GM19395 (cell line): Measurements from ENCODE around the gene DOCK9.

ENCODE experiments used
- ATAC-seq: cut with Tn5 transposase; IDR thresholded peaks from one replicate; pipeline ENCODE4 v1.9.1; 2021; ENCODE audit warnings: mild to moderate bottlenecking, moderate library complexity; ENCODE audit not compliant: unreplicated experiment

DOCK9 gene

DNA sequence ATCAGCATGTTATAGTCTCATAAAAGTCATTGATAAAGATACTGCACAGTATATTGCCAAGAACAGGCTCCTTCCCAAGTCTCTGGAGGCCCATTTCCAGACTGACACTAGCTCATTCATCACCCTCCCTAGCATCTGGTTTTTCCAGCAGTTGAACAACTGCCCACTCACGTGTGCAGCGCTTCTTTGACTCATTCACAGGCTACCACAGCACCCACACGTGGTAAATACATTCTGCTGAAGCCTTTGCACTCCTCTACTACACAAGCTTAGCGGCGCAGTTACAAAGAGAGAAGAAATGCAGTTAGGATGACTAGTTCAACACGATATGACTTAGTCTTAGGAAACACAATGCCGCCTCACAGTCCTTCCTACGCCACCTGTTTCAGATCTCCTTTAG is 87.7 kb downstream of the DOCK9 start:
- ATAC-seq: no peak

DNA sequence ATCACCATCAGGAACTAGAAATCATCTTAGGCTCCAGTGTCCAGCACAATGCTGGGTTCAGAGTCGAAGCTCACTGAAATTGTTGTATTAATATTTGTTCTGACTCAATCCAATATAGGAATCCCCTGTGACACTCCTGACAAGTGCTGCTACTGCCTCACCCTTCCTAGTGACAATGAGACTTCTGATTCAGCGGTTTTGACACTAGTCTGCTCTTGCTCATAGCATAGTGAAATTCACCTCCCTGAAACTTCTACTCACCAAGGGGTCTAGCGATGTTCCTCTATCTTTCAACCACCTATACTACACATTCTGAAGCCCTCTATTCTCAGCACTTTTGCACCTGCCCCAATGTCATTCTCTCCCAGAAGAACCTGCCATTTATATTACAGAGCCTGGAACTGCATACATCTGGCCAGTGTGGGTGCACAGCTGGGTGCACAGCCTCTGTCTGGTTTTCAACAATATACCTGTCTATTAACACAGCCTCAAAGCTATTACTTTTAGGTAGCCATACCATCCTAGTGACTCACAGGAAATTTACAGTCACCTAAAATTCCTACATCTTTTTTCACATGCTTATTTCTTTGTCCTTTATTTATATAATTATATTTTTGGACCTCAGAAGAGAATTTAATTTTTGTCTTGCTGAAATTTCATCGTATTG is 88.3 kb downstream of the DOCK9 start:
- ATAC-seq: no peak

DNA sequence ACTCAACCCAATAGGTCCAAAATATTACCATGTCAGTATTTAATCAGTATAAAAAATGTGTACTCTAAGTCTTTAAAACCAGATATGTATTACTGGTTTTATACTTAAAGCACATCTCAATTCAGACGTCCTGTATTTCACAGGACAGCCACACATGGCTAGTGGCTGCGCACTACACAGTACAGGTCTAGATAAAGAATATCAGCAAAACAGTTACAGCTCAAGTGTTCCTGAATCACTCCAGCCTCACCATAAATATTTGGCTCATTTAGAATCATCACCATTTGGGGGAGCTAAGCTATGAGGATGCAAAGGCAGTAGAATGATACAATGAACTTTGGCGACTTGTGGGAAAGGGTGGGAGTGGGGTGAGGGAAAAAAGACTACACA is 89.0 kb downstream of the DOCK9 start:
- ATAC-seq: no peak

DNA sequence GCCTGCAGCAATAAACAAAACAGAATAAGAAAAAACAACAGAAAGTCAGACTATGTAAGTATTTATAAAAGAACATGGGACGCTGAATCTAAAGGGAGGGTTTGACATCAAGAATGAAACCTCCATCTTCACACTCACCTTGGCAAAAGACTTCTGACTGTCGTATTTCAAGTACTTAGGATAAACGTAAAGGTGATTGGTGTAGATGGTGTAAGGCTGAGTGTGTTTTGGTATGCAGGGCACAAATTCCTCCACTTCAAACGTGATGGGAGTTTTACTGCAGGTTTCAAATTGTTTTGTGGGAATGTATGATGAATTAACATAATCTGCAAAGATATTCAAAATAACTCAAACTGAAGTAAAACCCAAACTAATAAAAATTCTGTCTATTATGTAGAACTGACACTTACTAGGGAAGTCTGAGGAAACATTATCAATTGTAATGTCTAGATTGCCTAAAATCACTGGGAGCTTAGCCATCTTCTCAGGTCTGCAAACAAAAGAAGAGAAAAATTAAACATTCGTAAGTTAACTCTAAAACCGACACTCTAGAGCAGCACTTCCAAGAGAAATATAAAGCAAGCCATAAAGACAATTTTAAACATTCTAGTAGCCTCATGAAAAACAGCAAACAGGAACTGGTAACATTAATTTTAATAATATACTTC is 89.5 kb downstream of the DOCK9 start:
- no peak for ATAC-seq

DNA sequence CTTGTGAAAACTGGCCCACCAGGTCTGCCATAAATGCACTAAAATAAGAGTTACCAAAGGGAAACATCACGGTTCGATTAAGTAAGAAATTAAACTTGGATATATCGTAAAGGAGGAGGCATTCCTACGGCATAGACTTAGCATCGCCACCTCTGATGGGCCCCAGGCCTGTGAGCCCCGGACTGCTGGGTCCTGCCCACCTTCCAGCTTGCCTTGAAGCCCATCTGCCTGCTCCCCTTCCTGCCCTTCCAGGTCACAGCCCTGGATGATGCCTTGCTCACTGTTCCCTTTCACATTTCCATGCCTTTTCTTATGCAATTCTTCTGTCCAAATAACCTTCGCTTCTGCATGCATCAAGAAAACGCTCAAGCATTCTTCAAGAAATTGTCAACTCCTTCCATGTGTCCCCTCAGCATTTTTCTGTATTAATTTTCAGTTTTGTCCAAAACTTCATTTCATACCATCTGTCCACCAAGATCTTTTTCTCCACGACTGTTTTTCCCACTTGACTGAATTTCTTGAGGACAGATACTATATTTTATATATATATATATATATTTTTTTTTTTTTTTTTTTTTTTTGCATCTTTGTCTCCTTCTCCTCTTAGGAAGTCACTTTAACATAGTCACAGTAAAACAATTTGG is 91.2 kb downstream of the DOCK9 start:
- ATAC-seq: no peak

DNA sequence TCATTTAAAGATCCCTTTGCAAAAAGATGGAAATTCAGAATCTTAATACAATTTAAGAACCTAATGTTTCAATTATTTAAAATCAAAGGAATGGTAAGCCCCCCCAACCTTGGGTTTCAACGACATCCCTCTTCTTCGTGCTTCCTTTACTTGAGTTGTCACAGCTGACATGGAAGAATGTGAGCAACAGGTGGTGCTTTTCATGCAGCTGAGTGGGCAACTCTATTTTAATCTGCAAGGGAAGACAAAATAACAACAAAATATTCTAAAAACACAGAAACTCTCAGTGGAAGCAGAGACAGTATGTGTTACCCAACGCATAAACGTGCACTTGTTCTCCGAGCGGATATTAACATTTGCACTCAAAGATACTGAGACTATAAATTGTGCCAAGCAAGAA is 92.3 kb downstream of the DOCK9 start:
- ATAC-seq: no peak

DNA sequence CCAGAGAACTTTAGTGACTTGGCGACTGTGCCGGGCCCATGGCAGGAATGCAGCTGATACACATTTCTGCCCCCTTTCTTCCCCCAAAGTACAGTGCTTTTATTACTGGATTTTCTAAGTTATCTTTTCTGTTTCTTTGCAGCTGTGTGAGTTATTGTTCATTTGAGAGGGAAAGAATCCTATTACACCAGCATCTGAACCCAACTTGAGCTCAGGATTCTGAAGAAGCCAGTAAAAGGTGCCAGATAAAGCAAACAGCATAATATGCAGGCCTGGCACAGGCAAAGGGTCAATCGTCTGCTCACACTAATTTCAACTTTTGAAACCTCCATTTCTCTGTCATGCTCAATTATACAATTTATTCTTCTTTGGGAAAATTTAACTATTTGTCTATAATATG is 93.9 kb downstream of the DOCK9 start:
- ATAC-seq: no peak

DNA sequence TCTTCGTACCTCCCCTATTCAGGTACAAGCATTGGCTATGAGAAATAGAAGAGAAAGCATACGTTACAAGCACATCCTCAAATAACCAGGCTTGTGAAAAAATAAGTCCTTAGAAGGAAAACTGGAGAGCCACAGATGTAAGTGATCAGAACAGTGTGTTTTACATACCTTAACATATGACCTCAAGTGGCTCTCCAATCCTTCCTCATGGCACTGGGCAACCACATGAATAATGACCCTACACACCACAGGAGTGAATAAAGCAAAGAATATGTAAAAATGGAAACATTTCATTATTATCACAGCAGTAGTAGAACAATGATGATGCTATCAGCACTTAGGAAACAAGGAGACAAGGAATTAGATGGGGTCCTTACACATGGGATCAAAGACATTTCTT is 96.5 kb downstream of the DOCK9 start:
- no peak for ATAC-seq

DNA sequence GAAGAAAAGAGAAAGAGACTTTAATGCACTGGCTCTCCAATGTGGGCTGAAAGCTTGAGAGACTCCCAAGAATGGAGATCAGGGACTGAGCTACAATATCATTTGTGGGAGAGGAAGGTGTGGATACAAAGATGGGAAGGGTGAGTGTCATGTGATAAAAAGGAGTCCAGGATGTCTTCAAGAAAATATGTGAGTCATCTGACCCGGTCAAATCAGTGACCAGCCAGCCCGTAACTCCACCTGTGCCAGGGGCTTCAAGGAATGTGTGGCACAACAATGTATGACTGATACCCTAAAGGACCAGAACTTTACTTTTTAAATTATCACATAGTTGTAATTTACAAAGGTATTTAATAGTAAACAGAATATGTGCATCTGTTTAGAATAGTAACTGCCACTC is 97.2 kb downstream of the DOCK9 start:
- no peak for ATAC-seq

DNA sequence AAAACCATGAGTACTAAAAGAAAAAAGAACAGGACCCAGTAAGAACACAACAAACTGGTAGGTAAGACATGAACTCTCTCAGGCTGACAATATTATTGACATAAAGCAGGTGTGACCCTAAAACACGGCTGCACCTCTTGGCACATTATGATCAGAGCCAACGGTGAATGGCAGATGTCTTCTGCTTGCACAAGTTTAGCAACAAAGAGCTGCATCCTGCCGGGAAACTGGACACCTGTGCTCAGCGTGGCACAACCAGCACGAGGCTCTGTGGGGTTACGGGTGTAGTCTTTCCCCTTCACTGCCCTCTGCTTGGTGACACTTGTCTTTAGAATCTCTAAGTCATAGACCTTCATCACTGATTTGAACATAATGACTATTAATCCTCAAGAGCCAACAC is 97.9 kb downstream of the DOCK9 start:
- ATAC-seq: no peak

DNA sequence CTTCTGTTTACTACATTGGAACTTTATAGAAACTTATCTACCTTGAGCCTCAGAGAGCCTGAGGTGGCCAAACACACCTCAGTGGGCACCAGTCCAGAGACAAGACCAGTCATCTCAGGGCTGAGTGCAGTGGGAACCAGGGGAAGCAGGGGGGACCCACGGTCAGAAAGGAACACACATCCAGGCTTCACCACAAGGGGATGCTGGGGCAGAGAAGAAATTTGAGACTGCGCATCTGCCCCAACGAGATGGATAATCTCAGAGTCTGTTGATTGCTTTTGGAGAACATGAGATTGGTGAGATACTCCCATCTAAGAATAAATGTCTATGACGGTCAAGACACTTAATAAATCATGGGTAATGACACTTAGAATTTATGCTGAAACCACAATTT is 98.7 kb downstream of the DOCK9 start:
- no peak for ATAC-seq

DNA sequence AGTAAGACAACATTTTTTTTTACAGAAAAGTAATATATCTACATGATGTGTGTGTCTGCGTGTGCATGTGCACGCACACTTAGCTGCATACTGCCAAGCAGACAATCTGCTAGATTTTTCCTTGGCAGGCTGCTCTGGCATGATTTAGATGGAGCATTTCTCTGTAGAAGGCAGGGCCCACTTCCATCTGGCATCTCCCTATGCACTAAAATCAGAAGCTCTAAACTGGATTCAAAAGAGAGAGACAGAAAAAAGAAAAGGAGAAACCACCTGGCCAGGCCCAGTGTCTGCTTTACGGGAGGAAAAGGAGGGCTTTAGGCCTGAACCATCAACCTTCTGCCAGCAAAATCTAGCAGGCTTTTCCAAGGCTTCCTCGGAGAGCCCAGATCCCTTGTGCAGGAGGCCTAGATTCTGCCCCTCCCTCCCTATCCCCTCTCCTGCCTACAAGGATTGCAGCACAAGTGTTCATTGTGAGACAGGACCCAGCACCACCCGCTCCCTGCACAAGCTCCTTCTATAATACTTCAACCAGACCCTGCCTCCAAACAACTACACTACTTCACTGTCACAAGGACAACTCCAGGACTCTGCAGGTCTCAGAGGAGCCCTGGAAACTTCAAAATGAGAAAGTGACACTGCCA is 99.3 kb downstream of the DOCK9 start:
- no peak for ATAC-seq

DNA sequence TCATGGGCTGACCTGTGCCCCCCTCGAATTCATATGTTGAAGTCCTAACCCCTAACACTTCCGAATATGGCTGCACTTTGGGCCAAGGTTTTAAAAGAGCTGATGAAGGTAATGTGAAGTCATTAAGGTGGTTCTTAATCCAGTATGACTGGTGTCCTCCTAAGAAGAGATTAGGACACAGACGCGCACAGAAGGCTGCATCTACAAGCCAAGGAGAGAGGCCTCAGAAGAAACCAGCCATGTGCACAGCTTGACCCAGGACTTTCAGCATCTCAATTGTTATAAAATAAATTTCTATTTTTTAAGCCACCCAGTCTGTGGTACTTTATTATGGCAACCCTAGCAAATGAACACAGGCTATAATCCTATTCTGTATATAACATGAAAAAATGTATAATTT is 99.9 kb downstream of the DOCK9 start:
- no peak for ATAC-seq

DNA sequence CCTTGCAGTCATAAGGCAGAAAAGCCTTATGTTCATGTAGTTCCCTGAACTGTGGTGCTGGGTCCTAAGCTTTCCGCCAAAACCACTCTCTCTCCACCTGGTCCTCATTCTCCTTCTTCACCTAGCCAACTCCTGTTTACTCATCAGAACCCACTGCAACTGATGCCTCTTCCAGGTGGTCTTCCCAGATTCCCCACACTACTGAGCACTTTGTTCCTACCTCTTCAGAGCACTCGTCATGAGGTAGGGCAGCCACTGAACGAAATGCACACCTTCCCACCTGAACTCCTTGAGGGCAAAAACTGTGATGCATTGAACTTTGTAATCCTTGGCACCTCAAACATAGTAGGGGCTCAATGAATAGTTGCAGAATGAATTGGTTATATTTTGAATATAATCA is 100.4 kb downstream of the DOCK9 start:
- no peak for ATAC-seq

DNA sequence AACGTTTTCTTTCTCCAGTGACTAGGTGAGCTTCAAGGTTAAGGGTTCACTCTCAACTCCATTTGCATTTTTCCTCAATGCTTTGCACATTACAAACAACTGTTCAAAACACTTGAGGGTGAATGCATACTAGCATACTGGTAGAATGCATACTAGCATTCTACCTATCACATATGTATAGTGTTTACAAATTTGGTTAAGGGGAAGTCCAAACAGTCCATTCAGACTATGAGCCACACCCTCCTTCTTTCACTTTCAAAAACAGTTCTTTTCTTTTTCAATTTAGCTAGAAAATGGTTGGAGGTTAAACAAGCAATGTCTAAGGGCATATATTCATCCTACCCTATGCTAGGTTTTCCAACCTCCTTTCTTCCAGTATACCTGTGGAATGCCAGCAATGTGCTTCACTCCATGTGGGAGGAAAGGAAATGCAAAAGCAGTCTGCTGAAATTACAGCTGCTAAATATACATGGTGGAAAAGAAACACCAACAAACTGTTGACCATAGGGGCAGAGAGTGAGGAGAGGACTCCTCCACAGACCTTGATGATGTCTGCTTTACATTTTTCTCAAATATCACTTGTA is 102.6 kb downstream of the DOCK9 start:
- peak; percentile 98 for ATAC-seq

DNA sequence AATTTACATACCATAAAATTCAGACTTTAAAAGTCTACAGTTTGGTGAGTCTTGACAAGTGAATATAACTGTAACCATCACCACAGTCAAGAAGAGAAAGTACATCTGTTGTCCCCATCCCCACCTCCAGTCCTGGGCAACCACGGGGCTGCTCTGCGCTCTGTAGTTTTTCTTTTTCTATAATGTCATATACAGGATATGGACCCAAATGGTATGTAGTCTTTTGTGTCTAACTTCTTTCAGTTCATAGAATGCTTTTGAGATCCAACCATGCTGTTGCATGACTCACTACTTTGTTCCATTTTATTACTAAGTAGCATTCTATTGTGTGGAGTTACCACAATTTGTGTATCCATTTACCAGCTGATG is 103.9 kb downstream of the DOCK9 start:
- ATAC-seq: no peak

DNA sequence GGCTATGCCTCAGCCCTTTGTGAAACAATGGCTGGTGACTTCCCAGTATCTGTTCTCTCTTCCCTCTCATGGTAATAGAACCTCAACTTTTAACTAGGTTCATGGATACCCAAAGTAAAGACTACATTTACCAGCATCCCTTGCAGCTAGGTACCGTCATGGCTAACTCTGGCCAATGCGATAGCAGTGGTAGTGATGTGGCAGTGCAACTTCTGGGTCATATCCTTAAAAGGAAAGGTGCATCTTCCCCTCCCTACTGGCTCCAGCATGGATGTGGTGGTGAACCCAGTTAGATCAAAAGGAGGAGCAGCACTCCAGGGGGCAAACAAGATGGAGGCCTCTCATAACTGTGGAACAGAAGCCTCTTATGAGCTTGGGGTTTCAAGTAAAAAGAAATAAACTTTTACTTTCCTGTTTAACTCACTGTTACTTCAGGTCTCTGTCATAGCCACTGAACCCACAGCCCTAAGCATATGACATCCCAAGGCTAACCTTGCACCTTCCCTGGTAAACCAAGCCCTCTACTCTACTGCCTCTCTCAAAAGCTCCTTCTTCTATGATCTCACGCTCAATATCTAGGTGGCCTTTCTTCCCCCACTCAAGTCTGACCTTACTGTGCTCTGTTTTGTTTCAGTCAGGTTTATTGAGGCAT is 104.4 kb downstream of the DOCK9 start:
- ATAC-seq: no peak

DNA sequence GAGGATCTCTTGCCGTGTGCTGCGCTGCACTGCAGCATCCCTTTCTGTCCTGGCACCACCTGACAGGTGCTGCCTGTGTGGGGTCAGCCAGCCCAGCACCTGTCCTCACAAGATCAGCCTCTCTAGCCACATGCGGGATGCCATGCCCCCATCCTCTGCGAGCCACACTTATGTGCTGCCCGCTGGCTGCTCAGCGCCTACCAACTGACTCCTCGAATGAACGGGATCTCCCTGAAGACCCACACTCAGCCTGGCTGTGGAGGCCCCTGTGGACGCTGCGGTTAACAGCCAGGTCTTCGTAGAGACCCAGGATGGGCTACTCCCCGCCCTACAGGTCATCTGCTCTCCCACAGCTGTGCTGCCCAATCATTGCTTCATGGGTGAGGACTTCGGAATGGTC is 106.1 kb downstream of the DOCK9 start:
- ATAC-seq: no peak

DNA sequence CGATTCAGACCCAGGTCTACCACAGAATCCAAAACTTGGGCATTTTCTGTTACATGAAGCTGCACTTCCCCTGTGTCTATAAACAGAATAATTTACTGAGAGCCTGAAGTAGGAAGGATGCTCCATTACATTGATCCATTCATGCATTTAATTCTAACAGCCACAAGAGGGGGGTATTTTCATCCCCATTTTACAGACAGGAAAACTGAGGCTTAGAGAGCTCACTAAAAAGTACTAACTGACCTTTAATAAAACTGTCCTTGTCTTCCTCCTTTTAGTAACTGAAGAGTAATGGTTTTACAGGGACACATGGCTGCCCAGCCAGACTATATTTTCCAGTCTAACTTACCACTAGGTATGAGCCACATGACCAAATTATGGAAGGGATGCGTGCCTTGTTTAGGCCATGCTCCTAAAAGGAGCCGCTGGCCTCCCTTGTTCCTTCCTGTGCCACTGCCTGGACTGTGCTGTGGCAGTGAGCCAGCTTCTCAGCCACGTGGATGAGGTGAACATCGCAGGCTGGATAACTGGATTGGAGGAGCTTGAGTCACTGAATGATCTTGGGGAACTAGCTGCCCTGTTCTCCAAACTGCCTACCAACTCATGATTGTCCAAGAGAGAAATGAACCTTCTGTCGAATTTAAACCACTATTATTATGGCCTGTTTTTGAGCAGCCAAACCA is 108.3 kb downstream of the DOCK9 start:
- ATAC-seq: no peak

DNA sequence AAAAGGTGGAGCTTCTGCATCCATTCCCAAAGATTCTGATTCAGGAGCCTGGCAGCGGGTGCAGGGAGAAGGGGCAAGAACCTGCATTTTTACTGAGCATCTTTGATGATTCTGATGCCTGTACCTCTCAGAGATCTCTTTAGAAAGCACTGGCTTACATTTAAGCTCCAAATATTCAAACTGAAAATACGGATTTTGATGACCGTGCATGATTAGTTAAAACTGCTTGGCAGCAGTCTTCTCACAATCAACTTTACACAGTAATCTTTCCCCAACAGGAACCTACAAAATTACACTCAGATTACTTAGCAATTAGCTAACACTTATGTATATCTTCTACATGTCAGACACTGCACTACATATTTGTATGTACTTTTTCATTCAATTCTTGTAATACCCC is 108.9 kb downstream of the DOCK9 start:
- no peak for ATAC-seq

DNA sequence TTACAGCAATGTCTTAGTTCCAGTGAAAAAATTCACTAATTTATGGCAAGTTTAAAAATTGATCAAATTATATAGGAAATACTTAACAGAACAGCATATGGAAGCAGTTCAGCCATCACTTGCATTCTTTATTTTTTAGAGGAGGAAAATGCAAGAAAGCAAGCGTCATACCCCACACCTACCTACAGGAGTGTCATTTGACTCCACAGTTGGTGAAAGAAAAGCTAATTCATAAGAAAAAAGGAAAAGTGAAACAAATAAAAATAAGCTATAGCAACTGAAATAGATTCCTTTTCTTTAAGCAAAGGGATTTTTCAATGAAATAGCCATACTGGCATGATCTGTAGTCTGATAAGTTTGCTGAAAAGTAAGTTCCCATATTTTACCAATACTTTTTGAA is 111.0 kb downstream of the DOCK9 start:
- ATAC-seq: no peak
